KMS-11 (cell line): Measurements from ENCODE around the gene DRAM2.

ENCODE experiments used
- H2AFZ ChIP-seq: fragments of 200-600 bp; sonication (generic); 2 replicates; pipeline ENCODE4 v1.6.1; 2016; ENCODE audit warnings: antibody characterized with exemption, mixed run types, low read depth
- H3K27ac ChIP-seq: fragments of 200-600 bp; sonication (generic); 2 replicates; pipeline ENCODE4 v1.6.1; 2016; ENCODE audit warnings: mild to moderate bottlenecking, mixed run types
- H3K27me3 ChIP-seq: fragments of 200-600 bp; sonication (generic); 2 replicates; pipeline ENCODE4 v1.6.1; 2017; ENCODE audit warnings: mild to moderate bottlenecking, low read depth, mixed run types, moderate library complexity; ENCODE audit not compliant: insufficient read depth
- H3K36me3 ChIP-seq: fragments of 200-600 bp; sonication (generic); 2 replicates; pipeline ENCODE4 v1.6.1; 2017; ENCODE audit warnings: mild to moderate bottlenecking, mixed run types; ENCODE audit not compliant: insufficient read depth
- H3K4me1 ChIP-seq: fragments of 200-600 bp; sonication (generic); 2 replicates; pipeline ENCODE4 v1.6.1; 2016; ENCODE audit warnings: mild to moderate bottlenecking, low read depth, mixed run types; ENCODE audit not compliant: poor library complexity, severe bottlenecking
- H3K4me2 ChIP-seq: fragments of 200-600 bp; sonication (generic); 2 replicates; pipeline ENCODE4 v1.7.0; 2016; ENCODE audit warnings: mild to moderate bottlenecking, mixed run types
- H3K4me3 ChIP-seq: fragments of 200-600 bp; sonication (generic); IDR thresholded peaks from 2 replicates; pipeline ENCODE4 v1.6.1; 2017; ENCODE audit warnings: low read depth, low read length, mixed read lengths; ENCODE audit not compliant: insufficient read depth
- H3K79me2 ChIP-seq: fragments of 200-600 bp; sonication (generic); 2 replicates; pipeline ENCODE4 v1.6.1; 2016; ENCODE audit warnings: low read depth, mixed run types; ENCODE audit not compliant: insufficient read depth
- H3K9ac ChIP-seq: fragments of 200-600 bp; sonication (generic); 2 replicates; pipeline ENCODE4 v1.6.1; 2016; ENCODE audit warnings: mild to moderate bottlenecking, mixed run types
- H4K20me1 ChIP-seq: fragments of 200-600 bp; sonication (generic); 2 replicates; pipeline ENCODE4 v1.6.1; 2016; ENCODE audit warnings: mild to moderate bottlenecking, mixed run types; ENCODE audit not compliant: insufficient read depth
- CTCF ChIP-seq: fragments of 200-600 bp; sonication (generic); conservative IDR thresholded peaks from 2 replicates; pipeline ENCODE4 v1.6.1; 2017; ENCODE audit warnings: low read depth, mild to moderate bottlenecking, antibody characterized with exemption, low read length, moderate library complexity, mixed read lengths

The DRAM2 gene

GRCh38 chr1:111179968-111180533 is 40.2 kb upstream of the DRAM2 start:
- H3K79me2 ChIP-seq: no peaks in the 10 kb centered on the region
- no peak overlapping the region for H3K9ac ChIP-seq
- H3K4me2 ChIP-seq: no peak overlapping the region
- no peaks in the 10 kb centered on the region for H3K4me1 ChIP-seq
- no peak overlapping the region for H3K27ac ChIP-seq
- no peak overlapping the region for H2AFZ ChIP-seq
- TF ChIP-seq CTCF: no peak
- no peaks in the 10 kb centered on the region for H3K36me3 ChIP-seq
- no peaks in the 10 kb centered on the region for H4K20me1 ChIP-seq
- no peak overlapping the region for H3K4me3 ChIP-seq
- H3K27me3 ChIP-seq: no peaks in the 10 kb centered on the region

GRCh38 chr1:111176678-111177077 is 36.8 kb upstream of the DRAM2 start:
- Histone ChIP-seq H3K27ac (no peak overlapping the region), H3K4me3 (no peak overlapping the region), H3K79me2 (no peaks in the 10 kb centered on the region), H4K20me1 (no peaks in the 10 kb centered on the region), H2AFZ (no peak overlapping the region), H3K4me1 (no peaks in the 10 kb centered on the region), H3K9ac (no peak overlapping the region), H3K27me3 (no peaks in the 10 kb centered on the region), H3K36me3 (no peaks in the 10 kb centered on the region), H3K4me2 (no peak overlapping the region)
- TF ChIP-seq CTCF: no peak

- Histone ChIP-seq H3K79me2 (no peaks in the 10 kb centered on the region), H3K9ac (no peak overlapping the region), H2AFZ (no peak overlapping the region), H3K27ac (no peak overlapping the region), H3K4me3 (no peak overlapping the region), H3K4me1 (no peaks in the 10 kb centered on the region), H3K4me2 (no peak overlapping the region), H3K36me3 (no peaks in the 10 kb centered on the region), H4K20me1 (no peaks in the 10 kb centered on the region), H3K27me3 (no peaks in the 10 kb centered on the region)
- TF ChIP-seq CTCF: no peak
These were observed 35.5 kb upstream of the DRAM2 start for GRCh38 chr1:111175349-111175748.

- H3K4me3 ChIP-seq: no peak overlapping the region
- no peak overlapping the region for H3K4me2 ChIP-seq
- no peak for TF ChIP-seq CTCF
- no peaks in the 10 kb centered on the region for H3K36me3 ChIP-seq
- H2AFZ ChIP-seq: no peak overlapping the region
- no peaks in the 10 kb centered on the region for H3K79me2 ChIP-seq
- H3K27me3 ChIP-seq: no peaks in the 10 kb centered on the region
- H3K4me1 ChIP-seq: no peaks in the 10 kb centered on the region
- no peaks in the 10 kb centered on the region for H4K20me1 ChIP-seq
- no peak overlapping the region for H3K9ac ChIP-seq
- H3K27ac ChIP-seq: no peak overlapping the region
These were observed 34.2 kb upstream of the DRAM2 start for GRCh38 chr1:111174070-111174469.
